GM12801 (cell line): ENCODE data around the gene PPTC7.

Experiments used
- TF ChIP-seq, protein P1 (sequence below): IDR thresholded peaks from one replicate; pipeline ENCODE4 v1.5.1; 2011; ENCODE audit warnings: control low read depth; ENCODE audit not compliant: insufficient read length; ENCODE audit errors: extremely low read depth

Gene PPTC7

DNA sequence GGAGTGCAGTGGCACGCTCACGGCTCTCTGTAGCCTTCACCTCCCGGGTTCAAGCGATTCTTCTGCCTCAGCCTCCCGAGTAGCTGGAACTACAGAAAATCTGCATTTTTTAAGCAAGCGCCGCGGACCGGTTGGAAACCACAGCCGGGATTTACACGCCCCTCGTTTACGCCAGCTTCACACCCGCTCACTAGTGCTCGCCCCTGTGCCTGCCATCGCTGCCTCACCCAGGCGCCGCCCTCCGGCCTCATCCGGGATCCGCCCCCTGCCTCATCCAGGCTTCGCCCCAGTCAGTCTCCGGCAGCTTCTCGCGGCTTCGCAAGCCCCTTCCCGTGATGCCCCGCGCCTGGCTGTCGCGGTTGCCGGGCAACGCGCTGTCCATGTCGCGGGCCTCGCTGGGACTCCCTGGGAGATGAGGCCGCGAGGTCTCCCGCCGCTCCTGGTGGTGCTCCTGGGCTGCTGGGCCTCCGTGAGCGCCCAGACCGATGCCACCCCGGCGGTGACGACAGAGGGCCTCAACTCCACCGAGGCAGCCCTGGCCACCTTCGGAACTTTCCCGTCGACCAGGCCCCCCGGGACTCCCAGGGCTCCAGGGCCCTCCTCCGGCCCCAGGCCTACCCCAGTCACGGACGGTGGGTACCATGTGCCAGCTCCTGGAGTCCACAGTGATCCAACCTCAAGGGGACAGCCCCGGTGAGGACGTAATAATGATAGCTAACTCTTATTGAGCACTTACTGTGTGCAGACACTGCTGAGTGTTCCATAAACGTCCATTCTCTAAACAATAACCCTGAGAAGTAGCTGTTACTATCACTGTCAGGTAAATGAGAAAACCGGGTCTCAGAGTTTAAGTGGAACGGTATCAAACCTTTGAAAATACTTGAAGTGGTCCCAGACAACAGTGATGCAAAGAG, 30.9 kb upstream of the PPTC7 start, which contains the start of gene TCTN1:
TSS of gene TCTN1 (plus strand) at position 359 of the 914 bp plus-strand sequence. CDS start at position 413, 54 bp downstream.
- TF ChIP-seq, protein P1, sequence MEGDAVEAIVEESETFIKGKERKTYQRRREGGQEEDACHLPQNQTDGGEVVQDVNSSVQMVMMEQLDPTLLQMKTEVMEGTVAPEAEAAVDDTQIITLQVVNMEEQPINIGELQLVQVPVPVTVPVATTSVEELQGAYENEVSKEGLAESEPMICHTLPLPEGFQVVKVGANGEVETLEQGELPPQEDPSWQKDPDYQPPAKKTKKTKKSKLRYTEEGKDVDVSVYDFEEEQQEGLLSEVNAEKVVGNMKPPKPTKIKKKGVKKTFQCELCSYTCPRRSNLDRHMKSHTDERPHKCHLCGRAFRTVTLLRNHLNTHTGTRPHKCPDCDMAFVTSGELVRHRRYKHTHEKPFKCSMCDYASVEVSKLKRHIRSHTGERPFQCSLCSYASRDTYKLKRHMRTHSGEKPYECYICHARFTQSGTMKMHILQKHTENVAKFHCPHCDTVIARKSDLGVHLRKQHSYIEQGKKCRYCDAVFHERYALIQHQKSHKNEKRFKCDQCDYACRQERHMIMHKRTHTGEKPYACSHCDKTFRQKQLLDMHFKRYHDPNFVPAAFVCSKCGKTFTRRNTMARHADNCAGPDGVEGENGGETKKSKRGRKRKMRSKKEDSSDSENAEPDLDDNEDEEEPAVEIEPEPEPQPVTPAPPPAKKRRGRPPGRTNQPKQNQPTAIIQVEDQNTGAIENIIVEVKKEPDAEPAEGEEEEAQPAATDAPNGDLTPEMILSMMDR: no peak

DNA sequence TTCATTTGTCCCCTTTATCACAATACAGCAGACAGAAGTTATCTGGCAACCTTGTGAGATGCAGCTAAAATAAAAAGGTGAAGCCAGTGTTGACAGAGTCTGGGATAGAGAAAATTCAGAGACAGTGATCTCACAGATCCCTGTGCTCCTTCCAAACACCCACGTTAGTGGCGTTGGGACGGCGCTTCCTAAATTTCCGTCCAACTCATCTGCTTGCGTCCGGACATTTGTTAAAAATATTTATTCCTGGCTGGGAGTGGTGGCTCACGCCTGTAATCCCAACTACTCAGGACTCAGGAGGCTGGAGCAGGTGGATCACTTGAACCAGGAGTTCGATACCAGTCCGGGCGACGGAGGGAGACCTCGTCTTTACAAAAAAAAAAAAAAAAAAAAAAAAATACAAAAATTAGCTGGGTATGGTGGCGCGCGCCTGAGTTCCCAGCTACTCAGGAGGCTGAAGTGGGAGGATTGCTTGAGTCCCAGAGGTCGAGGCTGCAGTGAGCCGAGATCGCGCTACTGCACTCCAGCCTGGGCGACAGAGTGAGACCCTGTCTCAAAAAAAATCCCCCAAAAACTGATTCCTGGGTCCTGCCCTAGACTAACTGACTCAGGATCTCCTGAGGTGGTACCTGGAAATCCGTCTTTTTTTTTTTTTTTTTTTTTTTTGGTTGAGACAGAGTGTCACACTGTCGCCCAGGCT, 30.1 kb upstream of the PPTC7 start:
- TF ChIP-seq, protein P1: no peak

DNA sequence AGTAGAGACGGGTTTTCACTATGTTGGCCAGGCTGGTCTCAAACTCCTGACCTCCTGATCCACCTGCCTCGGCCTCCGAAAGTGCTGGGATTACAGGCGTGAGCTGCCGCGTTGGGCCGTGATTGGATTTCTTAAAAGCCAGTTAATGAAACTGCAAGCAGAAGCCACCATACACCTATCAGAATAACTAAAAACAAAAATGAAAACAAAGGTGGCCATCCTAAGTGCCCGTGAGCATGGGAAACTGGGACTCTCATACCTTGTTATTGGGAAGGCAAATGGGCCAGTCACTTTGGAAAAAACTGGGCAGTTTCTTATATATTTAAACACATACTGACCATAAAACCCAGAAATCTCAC, 23.1 kb upstream of the PPTC7 start:
- TF ChIP-seq, protein P1: no peak

DNA sequence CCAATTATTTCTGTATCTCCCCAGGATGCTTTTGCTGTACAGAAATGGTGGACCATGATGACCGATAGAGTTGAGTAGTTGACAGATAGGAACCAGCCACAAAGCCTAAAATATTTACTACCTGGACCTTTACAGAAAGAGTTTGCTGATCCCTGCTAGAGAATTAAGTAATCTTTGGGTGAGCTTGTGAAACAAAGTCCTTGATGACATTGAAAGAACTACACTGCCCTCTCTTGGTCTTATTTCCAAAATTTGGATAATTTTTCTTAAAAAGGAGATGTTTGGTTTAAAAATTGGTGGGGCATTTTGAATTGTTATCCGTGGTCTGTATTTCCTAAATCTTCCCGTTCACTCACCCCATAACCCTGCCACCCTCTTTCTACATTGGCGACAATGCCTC, 17.1 kb upstream of the PPTC7 start:
- TF ChIP-seq, protein P1: no peak

DNA sequence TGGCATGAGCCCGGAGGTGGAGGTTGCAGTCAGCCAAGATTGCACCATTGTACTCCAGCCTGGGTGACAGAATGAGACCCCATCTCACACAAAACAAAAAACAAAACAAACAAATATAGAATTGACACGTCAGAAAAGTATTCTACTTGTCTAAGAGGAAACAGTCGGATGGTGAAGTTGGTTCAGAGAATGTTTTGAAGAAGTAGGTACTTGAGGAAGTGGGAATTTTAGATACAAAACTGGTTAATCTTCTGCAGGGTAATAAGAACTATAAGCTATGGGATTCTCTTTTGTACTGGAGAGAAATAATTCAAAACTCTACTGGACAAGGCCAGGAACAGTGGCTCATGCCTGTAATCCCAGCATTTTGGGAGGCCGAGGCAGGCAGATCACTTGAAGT, 16.2 kb upstream of the PPTC7 start:
- TF ChIP-seq, protein P1: no peak

DNA sequence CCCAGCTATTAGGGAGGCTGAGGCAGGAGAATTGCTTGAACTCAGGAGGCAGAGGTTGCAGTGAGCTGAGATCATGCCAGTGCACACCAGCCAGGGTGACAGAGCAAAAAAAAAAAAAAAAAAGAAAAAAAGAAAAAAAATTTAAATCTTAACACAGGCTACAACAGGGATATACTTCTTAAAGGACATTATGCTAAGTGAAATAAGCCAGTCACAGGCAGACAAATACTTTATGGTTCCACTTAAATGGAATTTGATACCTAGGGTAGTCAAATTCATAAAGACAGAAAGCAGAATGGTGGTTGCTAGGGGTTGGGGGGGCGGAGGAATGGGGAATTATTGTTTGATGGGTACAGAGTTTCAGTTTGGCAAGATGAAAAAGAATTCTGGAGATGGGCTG, 14.8 kb upstream of the PPTC7 start:
- TF ChIP-seq, protein P1: no peak

DNA sequence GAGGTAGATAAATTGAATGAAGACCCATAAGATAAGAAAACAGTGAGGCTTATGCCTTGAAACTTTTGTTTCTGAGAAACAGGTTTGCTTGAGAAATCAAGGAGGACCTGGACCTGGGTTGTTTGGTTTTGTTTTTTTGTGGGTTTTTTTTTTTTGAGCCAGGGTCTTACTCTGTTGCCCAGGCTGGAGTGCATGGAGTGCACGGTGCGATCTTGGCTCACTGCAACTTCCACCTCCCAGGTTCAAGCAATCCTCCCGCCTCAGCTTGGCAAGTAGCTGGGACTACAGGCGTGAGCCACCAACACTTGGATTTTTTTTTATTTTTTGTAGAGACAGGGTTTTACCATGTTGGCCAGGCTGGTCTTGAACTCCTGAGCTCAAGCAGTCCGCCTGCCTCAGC, 9.0 kb upstream of the PPTC7 start:
- TF ChIP-seq, protein P1: no peak
